ENCODE data around the gene ACADVL. TPM values are rescaled to one million over a fixed set of nuclear protein-coding genes. Genes with fewer than 3 reads are reported as not detected.

The ACADVL gene
- total and polyA plus RNA-seq, 4 donors: 185 to 1,301 (median 1,109) TPM

DNA sequence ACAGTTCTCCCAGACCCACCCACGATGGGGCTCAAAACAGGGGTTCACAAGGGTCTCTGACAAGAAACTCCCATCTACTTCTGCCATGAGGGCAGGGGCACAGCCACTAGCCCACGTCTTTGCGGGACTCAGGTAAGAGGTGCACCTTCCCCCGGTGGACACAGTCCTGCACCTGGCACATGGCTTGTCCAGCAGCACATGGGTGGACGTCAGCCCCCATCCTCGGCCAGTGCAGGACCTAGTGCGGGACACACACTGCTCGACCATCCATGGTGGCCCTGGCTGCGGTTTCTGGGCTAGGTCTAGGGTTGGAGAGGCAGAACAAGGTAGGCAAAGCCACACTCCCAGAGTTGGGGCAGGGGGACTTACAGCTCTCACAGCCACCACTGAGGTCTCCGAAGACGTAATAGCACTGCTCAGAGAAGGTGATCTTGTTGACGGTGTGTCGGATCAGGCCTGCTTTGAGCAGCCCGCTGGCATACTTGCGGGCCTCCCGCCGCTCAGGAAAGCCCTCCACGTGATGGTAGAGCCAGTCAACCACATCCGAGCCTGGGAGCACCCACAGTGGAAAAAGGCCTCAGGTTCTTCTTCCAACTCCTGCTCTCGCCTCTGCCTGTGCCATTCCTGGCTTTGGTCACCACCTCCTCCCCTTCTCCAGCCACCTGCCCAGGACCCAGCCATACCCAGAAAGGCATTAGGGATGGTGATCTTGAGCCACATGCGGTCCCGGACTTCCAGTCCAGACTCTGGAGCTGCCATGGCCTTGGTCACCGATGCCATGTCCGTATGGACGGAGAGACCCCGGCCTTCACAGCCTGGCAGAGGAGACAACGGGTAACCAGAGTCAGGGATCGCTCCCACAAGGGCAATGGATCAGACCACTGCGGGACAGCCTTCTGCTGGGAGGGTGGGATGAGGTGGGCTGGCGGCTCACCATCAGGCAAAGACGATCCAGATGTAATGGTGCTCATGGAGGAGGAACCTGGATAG lies 7.3 kb downstream of the ACADVL start:
- Histone ChIP-seq H3K4me1 (ENCODE audit: control insufficient read depth in 4 of 4, insufficient read depth in 4 of 4, low read length in 3 of 4) (peaks cover 4 to 27% (median 18%) of the 10 kb centered on the region in 4 donors), H3K36me3 (ENCODE audit: control insufficient read depth in 4 of 4, insufficient read depth in 3 of 4, low read depth in 1 of 4, low read length in 3 of 4) (peaks cover 21 to 76% (median 44%) of the 10 kb centered on the region in 4 donors), H3K27ac (ENCODE audit: low read depth in 1 of 2, low read length in 2 of 2) (no peak overlapping the region), H3K9ac (ENCODE audit: low read depth in 1 of 2, low read length in 2 of 2) (no peak overlapping the region), H3K27me3 (ENCODE audit: control insufficient read depth in 4 of 4, insufficient read depth in 4 of 4, low read length in 3 of 4) (no peaks in the 10 kb centered on the region), H3K9me3 (ENCODE audit: control insufficient read depth in 4 of 4, low read length in 3 of 4) (no peaks in the 10 kb centered on the region), H3K4me3 (ENCODE audit: low read depth in 1 of 3, low read length in 3 of 3) (no peak overlapping the region)
- DNase-seq (ENCODE audit: low spot score): no peak
- no peak for TF ChIP-seq JUND (IDR thresholded peaks at IDR 0.05)
- no peak for TF ChIP-seq HNF4A (conservative IDR thresholded peaks at IDR 0.05)
- no peak for TF ChIP-seq RAD21 (IDR thresholded peaks at IDR 0.05)
- no peak for TF ChIP-seq TAF1 (conservative IDR thresholded peaks at IDR 0.05)
- no peak for TF ChIP-seq NR2F2 (IDR thresholded peaks at IDR 0.05)
- TF ChIP-seq, protein P1, sequence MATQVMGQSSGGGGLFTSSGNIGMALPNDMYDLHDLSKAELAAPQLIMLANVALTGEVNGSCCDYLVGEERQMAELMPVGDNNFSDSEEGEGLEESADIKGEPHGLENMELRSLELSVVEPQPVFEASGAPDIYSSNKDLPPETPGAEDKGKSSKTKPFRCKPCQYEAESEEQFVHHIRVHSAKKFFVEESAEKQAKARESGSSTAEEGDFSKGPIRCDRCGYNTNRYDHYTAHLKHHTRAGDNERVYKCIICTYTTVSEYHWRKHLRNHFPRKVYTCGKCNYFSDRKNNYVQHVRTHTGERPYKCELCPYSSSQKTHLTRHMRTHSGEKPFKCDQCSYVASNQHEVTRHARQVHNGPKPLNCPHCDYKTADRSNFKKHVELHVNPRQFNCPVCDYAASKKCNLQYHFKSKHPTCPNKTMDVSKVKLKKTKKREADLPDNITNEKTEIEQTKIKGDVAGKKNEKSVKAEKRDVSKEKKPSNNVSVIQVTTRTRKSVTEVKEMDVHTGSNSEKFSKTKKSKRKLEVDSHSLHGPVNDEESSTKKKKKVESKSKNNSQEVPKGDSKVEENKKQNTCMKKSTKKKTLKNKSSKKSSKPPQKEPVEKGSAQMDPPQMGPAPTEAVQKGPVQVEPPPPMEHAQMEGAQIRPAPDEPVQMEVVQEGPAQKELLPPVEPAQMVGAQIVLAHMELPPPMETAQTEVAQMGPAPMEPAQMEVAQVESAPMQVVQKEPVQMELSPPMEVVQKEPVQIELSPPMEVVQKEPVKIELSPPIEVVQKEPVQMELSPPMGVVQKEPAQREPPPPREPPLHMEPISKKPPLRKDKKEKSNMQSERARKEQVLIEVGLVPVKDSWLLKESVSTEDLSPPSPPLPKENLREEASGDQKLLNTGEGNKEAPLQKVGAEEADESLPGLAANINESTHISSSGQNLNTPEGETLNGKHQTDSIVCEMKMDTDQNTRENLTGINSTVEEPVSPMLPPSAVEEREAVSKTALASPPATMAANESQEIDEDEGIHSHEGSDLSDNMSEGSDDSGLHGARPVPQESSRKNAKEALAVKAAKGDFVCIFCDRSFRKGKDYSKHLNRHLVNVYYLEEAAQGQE (IDR thresholded peaks at IDR 0.05): no peak
- WGBS: 96% methylated on average over 31 of the region's 31 CpGs

DNA sequence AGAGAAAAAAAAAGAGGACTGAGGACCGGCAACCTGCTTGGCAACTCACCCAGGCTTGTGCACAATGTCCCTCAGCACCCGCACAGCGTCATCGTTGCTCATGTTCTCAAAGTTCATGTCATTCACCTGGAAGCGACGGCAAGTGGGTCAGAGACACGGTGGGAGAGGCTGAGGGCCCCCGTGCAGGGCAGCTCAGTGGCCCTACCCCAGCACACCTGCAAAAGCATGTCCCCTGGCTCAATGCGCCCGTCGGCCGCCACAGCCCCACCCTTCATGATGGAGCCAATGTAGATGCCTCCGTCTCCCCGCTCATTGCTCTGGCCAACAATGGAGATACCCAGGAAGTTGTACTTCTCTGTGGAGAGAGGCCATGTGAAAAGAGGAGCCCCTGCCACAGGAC lies 9.2 kb downstream of the ACADVL start:
- no peak overlapping the region for H3K4me3 ChIP-seq (ENCODE audit: low read depth in 1 of 3, low read length in 3 of 3)
- no peak for TF ChIP-seq RXRA (IDR thresholded peaks at IDR 0.05)
- TF ChIP-seq YY1 (IDR thresholded peaks at IDR 0.05): no peak
- TF ChIP-seq JUND (IDR thresholded peaks at IDR 0.05): no peak
- TF ChIP-seq FOXA2 (IDR thresholded peaks at IDR 0.05): no peak
- TF ChIP-seq EGR1 (IDR thresholded peaks at IDR 0.05; ENCODE audit: low read depth in 2 of 2): no peak
- H3K36me3 ChIP-seq (ENCODE audit: control insufficient read depth in 4 of 4, insufficient read depth in 3 of 4, low read depth in 1 of 4, low read length in 3 of 4): peaks cover 17 to 58% (median 26%) of the 10 kb centered on the region in 4 donors
- no peak for DNase-seq (ENCODE audit: low spot score)
- no peak overlapping the region for H3K9ac ChIP-seq (ENCODE audit: low read depth in 1 of 2, low read length in 2 of 2)
- no peak overlapping the region for H3K27ac ChIP-seq (ENCODE audit: low read depth in 1 of 2, low read length in 2 of 2)
- H3K27me3 ChIP-seq (ENCODE audit: control insufficient read depth in 4 of 4, insufficient read depth in 4 of 4, low read length in 3 of 4): no peaks in the 10 kb centered on the region
- WGBS: 88% methylated on average over 14 of the region's 14 CpGs
- no peaks in the 10 kb centered on the region for H3K9me3 ChIP-seq (ENCODE audit: control insufficient read depth in 4 of 4, low read length in 3 of 4)
- H3K4me1 ChIP-seq (ENCODE audit: control insufficient read depth in 4 of 4, insufficient read depth in 4 of 4, low read length in 3 of 4): peaks cover 6 to 25% (median 19%) of the 10 kb centered on the region in 4 donors

DNA sequence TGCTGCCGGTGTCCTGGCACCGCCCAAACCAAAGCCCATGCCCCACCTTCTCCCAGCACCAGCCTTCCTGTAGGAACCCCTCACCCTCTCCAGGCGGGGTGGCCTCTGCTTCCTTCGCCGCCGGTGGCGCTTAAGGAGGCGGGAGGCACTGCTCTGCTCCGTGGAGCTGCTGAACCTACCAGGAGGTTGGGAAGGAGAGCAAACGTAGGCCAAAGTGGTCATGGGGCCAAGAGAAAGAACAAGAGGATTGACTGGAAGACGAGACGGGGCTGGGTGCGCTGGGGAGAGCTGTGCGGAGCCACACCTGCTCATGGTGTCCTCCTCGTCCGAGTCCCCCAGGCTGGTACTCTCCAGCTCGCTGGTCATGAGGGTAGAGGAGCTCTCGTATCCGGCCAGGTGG lies 9.8 kb downstream of the ACADVL start:
- no peak for DNase-seq (ENCODE audit: low spot score)
- no peak overlapping the region for H3K27ac ChIP-seq (ENCODE audit: low read depth in 1 of 2, low read length in 2 of 2)
- H3K27me3 ChIP-seq (ENCODE audit: control insufficient read depth in 4 of 4, insufficient read depth in 4 of 4, low read length in 3 of 4): no peaks in the 10 kb centered on the region
- TF ChIP-seq TAF1 (conservative IDR thresholded peaks at IDR 0.05) (no peak), NR2F2 (IDR thresholded peaks at IDR 0.05) (no peak), JUND (IDR thresholded peaks at IDR 0.05) (no peak), YY1 (IDR thresholded peaks at IDR 0.05) (no peak), GABPA (IDR thresholded peaks at IDR 0.05 in 1 of 2, conservative IDR thresholded peaks at IDR 0.05 in 1 of 2) (no peak), FOXA1 (IDR thresholded peaks at IDR 0.05) (no peak), HNF4G (IDR thresholded peaks at IDR 0.05) (no peak), EGR1 (IDR thresholded peaks at IDR 0.05; ENCODE audit: low read depth in 2 of 2) (no peak), FOXA2 (IDR thresholded peaks at IDR 0.05) (no peak), RAD21 (IDR thresholded peaks at IDR 0.05) (no peak)
- TF ChIP-seq, protein P2, sequence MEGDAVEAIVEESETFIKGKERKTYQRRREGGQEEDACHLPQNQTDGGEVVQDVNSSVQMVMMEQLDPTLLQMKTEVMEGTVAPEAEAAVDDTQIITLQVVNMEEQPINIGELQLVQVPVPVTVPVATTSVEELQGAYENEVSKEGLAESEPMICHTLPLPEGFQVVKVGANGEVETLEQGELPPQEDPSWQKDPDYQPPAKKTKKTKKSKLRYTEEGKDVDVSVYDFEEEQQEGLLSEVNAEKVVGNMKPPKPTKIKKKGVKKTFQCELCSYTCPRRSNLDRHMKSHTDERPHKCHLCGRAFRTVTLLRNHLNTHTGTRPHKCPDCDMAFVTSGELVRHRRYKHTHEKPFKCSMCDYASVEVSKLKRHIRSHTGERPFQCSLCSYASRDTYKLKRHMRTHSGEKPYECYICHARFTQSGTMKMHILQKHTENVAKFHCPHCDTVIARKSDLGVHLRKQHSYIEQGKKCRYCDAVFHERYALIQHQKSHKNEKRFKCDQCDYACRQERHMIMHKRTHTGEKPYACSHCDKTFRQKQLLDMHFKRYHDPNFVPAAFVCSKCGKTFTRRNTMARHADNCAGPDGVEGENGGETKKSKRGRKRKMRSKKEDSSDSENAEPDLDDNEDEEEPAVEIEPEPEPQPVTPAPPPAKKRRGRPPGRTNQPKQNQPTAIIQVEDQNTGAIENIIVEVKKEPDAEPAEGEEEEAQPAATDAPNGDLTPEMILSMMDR (IDR thresholded peaks at IDR 0.05; ENCODE audit: low read depth, low read length, missing input control): no peak
- TF ChIP-seq, protein P3, sequence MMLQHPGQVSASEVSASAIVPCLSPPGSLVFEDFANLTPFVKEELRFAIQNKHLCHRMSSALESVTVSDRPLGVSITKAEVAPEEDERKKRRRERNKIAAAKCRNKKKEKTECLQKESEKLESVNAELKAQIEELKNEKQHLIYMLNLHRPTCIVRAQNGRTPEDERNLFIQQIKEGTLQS (IDR thresholded peaks at IDR 0.05): no peak
- TF ChIP-seq, protein P4, sequence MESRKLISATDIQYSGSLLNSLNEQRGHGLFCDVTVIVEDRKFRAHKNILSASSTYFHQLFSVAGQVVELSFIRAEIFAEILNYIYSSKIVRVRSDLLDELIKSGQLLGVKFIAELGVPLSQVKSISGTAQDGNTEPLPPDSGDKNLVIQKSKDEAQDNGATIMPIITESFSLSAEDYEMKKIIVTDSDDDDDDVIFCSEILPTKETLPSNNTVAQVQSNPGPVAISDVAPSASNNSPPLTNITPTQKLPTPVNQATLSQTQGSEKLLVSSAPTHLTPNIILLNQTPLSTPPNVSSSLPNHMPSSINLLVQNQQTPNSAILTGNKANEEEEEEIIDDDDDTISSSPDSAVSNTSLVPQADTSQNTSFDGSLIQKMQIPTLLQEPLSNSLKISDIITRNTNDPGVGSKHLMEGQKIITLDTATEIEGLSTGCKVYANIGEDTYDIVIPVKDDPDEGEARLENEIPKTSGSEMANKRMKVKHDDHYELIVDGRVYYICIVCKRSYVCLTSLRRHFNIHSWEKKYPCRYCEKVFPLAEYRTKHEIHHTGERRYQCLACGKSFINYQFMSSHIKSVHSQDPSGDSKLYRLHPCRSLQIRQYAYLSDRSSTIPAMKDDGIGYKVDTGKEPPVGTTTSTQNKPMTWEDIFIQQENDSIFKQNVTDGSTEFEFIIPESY (IDR thresholded peaks at IDR 0.05): no peak
- TF ChIP-seq, protein P5, sequence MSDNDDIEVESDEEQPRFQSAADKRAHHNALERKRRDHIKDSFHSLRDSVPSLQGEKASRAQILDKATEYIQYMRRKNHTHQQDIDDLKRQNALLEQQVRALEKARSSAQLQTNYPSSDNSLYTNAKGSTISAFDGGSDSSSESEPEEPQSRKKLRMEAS (IDR thresholded peaks at IDR 0.05): no peak
- H3K9ac ChIP-seq (ENCODE audit: low read depth in 1 of 2, low read length in 2 of 2): no peak overlapping the region
- no peaks in the 10 kb centered on the region for H3K9me3 ChIP-seq (ENCODE audit: control insufficient read depth in 4 of 4, low read length in 3 of 4)
- H3K4me3 ChIP-seq (ENCODE audit: low read depth in 1 of 3, low read length in 3 of 3): no peak overlapping the region
- H3K36me3 ChIP-seq (ENCODE audit: control insufficient read depth in 4 of 4, insufficient read depth in 3 of 4, low read depth in 1 of 4, low read length in 3 of 4): peaks cover 13 to 54% (median 23%) of the 10 kb centered on the region in 4 donors
- H3K4me1 ChIP-seq (ENCODE audit: control insufficient read depth in 4 of 4, insufficient read depth in 4 of 4, low read length in 3 of 4): peaks cover 6 to 21% (median 16%) of the 10 kb centered on the region in 4 donors
- 97% methylated on average over 19 of the region's 19 CpGs for WGBS

Measured in liver (tissue), 9 donors.